Stimulated activated CD4-positive, alpha-beta T cell treated with anti-CD3 and anti-CD28 coated beads, TNF-alpha, amount 100 ng/mL, for 24 hours (primary cell): ENCODE data around the gene BMPR1A.
A peak's percentile ranks its signal among the peaks of the same experiment; 100 is the strongest.
"Not testable (repeated sequence)": the region's sequence is repeated elsewhere in the genome, so short reads cannot be mapped to it uniquely, and the experiment has no call there.

Experiments
- DNase-seq, 3 experiments: peaks; one replicate each; pipeline ENCODE4 v3.0.0-alpha.2; 2020; ENCODE audit warnings: low read depth in 3 of 3

BMPR1A gene

DNA sequence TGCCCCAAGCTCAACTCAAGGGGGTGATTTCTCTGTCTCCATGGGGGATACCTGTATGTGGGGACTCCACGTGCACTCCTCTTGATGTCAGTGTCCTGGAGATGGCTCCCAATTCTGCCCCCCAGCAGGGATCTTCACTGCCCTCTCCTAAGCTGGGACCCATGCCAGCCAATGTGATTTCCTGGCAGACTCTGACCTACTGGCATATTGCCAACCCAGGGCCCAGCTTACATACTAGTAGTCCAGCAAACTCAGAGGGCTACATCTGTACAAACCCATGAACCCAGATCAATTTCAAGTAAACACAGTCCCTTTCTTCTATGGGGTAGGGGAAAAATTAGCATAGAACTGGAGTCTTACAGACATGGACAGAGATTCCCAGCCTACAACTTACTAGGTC is 26.2 kb upstream of the BMPR1A start:
- DNase-seq, result no peak

DNA sequence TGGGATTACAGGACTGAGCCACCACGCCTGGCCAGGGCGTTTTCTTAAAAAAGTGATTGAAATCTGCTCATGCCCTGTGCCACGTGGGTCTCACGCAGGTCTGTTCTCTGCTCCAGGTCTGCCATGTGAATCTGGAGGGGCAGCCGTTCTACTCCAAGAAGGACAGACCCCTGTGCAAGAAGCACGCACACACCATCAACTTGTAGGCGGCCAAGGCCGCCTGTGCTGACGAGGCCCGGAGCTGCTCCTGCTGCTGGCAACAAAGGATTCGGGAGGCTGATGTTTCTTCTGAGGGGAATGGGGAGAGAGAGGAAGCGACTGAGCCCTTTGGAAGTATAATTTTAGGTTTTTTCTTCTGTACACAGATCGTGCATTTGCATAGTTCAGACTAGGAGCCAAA is 23.6 kb upstream of the BMPR1A start:
- no peak for DNase-seq

DNA sequence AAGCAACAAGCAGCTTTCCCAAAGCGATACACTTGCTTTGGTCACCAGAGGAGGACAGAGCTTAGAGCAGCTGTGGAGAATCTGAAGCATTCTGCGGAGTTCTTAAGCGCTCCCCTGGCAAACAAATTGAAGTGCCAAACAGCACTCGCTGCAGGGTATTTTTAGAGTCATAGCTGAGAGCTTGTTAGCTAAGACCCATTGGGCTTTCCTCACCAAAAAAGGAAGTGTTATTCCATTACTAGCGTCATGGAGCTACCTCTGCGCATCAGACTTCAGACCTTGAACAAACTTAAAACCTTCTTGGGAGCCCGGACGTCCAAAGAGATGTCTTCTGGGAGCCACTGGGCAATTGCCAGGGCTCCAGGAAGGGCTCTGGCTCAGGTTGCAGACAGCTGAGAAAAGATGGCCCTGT is 23.2 kb upstream of the BMPR1A start:
- DNase-seq, result no peak

DNA sequence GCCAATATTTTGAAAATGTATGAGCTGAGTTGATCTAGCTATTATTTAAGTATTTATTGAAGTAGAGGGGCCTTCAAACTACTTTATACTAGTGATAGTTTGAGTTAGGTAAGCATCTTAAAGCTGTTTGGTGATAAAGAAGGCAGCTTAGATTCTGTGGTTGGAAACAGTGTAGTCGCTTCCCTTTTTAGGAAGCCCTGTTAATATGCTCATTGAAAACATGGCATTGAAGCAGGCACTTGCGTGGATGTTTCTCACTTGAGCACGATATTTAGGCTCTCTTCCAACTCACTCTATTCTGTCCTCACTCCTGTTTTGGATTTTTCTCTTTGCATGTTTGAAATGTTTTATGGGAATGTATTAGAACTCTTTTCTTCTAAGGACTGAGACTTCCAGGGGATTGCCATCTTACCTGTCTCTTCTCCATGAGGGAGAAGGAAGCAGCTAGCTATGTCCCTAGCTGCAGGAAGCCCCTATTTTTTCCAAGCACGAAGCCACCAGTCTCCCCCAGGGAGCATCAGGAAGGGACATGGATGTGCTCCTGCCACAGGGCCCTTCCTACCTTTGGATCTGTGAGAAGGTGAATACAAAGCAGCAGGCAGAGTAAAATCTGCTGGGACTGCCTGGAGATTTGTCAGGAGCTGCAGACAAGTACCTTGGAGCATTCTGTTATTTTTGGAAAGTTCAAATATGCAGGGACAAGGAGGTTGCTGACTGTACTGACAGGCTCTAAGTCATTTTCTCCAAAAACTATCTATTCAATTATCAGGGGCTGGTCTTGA is 22.0 kb upstream of the BMPR1A start:
- no peak for DNase-seq

- not testable (repeated sequence) for DNase-seq
Measured at GRCh38 chr10:86735278-86735677, 21.1 kb upstream of the BMPR1A start.

DNA sequence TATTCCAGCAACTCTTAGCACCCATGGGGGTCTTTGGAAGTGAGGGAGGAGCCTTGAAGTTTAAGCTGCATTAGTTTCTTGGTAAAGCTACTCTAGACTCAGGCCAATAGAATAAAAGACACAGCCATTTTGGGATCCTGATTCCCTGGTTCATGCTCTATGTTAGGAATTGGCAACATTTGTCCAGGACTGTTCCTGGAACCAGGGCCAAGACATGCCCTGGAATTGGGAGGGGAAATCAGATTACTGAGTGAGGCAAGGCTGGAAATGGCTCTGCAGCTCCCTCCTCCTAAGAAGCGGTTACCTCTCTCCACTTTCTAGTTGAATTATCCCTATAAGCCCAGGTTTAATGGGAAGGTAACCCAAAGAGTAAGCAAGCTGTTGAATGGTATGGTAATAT is 14.2 kb upstream of the BMPR1A start:
- no peak for DNase-seq

DNA sequence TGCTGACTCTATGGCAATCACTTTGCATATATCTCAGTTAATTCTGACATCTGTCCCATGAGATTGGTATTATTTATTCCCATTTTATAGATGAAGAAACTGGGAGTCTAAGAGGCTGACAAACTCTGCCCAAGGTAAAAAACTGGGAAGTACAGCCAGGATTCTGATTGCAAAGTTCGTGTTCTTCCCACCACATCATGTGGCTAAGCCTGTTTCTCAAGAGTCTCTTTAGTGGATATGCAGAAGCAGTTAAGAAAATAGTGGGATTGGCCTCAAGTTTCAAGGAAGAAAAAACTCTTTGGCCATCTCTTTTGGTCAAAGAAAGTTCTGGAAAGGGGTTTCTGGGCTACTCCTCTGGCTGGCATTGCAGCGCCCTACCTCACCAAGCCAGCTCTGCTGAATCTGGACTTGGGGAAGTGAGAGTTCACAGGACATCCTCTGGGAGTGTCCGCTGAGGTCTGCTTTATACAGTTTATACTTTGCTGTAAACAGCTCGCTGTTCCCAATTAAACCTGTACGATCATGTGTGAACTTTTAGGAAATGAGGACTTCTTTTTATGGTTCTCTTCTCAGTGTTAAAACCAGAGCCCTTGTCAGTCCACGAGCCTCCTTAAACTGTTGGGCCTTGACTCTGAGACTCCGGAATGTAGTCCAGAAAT is 12.2 kb upstream of the BMPR1A start:
- DNase-seq, result no peak

DNA sequence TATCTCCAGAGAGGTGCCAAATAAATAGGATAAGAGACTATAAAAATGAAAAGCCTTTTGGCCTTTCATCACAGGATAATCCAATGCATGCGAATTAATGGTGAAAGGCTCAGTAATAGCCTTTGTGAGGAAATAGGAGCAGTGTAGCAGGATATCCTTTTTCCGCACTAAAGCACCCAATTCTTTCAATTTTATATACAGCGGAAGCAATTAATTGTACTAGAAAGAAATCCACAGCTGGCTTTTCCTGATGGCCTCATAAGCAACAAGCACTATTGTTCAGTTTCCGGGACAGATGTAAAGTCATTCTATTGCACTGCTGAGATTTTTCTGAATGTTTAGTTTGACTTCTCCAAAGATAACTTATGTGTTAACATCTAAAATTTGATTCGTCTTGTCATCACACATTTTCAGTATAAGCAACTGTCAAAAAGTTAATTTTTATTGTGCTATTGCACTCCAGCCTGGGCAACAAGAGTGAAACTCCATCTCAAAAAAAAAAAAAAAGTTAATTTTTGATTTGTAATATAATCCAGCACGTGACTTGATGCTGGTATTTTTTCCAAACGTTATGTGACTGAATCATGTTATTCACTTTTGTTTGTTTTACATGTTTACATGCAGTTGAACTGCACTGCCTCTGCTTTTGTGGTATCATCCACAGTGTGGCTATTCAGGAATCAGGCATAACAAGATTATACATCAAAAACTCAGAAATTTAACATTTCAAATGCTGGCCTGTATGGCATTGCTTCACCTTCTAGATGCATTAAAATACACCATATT is 8.4 kb upstream of the BMPR1A start:
- no peak for DNase-seq

DNA sequence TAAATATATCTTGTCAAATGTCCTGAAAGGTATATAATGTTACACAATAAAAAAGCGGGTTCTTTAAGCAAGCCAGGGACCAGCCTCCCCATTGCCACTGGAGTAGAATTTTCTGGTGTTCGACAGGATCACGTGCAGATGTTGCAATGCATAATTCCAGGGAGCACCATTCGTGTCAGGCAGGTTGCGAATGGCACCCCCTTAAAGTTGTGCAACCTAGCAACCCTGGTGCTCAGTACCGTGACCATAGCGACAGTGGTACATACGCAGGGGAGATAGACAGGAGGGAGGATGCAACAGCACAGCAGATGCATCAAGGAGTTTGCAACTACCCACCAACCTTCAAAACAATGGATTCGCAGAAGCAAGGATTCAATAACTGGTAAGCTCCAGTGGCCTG is 6.6 kb upstream of the BMPR1A start:
- DNase-seq, result no peak

DNA sequence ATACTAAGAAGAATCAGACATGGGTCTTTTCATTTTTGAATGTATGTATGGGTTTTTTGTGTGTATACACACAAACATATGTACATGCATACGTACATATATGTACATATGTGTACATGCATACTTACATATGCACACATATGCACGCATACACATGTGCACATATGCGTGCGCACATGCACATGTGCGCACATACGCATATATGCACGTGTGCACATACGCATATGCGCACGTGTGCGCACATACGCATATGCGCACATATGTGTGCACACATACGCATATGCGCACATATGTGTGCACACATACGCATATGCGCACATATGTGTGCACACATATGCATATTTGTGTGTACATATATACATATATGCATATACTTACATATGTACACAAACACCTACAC is 4.9 kb upstream of the BMPR1A start:
- DNase-seq, result no peak

GRCh38 chr10:86752311-86752710 is 4.1 kb upstream of the BMPR1A start:
- DNase-seq, result no peak

DNA sequence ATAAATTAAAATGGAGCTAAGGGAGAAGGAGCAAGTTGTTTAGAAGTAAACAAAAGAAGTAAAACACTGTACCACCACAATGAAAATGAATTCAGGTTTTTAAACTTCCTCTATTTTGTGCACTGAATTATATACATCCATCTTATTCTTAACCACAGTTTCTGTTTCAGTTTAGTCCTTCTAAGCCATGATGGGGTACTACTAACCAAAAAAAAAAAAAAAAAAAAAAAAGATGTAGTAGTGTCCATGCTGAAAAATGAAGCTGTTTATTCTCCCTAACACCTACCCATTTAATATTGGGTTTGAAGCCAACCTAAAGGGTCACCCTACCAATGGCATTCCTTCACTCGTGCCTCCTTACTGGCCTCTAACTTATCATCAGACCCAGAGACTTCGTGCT is 3.4 kb upstream of the BMPR1A start:
- no peak for DNase-seq

DNA sequence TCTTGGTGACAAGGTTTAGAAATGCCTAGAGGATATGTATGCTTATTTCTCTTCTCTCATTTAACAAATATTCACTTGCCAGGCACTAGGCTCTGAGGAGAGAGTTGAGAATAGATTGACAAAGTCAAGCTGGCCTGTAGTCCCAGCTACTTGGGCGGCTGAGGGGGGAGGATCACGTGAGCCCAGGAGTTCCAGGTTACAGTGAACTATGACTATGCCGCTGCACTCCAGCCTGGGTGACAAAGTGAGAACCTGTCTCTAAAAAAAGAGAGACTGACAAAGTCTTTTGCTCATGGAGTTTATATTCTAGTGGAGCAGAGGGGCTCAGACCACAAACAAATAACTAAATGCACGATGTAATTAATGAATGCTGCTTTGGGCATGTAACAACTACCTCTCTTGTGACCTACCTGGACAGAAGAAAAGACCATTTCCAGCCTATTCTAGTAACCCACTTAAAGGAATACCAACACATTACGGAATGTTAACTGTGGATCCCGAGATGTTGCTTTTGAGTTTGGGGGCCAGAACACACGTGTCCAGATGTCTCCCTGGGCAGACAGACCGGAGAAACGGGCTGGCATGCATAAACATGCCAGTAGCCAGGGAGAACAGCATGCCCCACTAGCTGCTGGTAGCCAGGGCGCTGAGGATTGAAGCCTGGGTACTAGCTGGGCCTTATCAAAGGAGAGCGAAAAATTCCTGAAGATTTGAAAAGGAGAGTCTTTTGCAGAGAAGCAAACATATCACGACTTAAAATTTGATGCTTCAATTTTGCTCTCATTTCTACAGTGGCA is 2.6 kb upstream of the BMPR1A start:
- DNase-seq, result no peak

DNA sequence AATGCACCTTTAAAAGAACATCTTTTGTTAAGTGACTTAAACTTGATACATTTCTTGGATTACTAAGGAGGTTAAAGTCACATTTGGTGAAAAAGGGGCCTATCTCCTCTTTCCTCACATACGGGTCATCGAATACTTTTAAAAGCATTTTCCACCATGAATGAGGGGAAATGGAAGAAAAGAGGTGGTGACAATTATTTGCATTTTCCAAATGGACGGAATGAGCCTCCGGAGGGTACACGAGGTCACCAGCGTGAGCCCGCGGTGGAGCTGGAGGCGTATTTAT is 1.0 kb upstream of the BMPR1A start:
- DNase-seq, result no peak

DNA sequence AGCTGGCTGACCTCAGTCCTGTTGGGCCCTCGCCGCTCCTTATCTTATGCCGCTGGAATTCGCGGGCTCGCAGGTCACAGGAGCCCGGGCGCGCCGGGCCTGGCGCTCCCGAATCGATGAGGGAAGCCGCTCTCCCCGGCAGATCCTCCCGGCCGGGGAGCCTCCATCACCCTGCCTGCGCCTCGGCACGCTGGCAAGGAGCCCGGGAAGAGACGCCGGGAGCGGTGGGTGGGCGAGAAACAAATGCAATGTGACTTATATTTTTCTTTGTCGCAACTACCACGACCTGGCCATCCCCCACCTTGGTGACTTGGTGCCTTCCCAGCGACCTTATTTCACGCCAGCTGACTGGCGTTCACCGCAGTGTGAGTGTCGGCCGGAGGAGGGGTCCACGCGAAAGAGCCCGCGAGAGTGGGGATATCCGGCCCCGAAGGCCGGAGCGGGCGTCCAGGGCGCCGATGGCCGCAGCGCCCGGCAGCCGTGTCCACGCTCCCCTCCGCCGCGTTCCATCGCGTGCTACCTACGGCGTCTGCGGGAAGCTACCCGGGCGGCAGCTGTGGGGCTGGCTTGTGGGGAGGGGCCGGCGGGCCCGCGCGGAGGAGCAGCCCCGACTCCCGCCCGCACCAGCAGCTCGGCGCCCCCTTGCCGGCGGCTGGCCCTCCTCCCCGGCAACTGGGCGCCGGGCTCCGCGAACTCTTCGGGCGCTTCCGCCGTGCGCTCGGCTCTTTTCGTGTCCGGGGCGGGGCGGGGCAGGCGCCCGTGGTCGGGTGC is 494 bp upstream of the BMPR1A start:
- peak; percentile 67 to 86 (median 73) for DNase-seq

DNA sequence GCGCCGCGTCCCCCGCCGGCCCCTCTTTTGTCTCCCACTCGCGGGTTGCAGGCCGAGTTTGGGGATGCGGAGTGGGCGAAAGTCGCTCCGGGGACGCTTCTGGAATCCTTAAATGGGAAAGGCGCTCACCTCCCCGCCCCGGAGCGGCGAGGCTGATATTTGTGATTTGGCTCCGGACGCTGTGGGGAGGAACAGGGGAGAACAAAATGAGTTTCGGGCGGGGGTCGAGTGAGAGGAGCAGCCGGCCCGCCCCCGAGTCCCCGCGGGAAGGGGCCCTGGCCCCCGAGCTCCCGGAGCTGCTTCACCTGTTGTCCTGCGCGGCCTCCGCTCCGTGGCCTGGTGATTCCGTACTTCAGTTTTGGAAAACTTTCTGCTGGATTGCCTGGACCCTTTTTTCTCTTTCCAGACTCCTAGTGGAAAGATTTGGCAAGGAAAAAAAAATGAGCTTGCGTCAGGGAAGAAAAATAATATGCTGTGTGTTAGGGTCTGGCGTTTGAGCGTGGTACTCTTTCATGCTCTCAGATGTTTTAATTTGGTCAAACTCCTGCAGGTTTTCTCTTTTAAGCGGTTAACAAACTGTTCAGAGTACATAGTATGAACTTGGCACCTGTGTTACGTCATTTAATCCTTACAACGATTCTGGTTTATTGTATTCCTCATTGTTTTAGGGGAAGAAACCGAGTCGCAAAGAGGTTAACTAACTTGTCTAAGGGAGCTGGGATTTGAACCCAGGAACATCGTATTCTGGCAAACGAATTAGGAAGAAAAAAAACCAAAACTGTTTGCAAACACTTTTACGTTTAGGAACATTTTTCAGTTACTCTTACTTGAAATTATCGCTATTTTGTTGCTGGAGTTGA is 924 bp downstream of the BMPR1A start:
- peak in 1 of 3 experiments; percentile 11 for DNase-seq

DNA sequence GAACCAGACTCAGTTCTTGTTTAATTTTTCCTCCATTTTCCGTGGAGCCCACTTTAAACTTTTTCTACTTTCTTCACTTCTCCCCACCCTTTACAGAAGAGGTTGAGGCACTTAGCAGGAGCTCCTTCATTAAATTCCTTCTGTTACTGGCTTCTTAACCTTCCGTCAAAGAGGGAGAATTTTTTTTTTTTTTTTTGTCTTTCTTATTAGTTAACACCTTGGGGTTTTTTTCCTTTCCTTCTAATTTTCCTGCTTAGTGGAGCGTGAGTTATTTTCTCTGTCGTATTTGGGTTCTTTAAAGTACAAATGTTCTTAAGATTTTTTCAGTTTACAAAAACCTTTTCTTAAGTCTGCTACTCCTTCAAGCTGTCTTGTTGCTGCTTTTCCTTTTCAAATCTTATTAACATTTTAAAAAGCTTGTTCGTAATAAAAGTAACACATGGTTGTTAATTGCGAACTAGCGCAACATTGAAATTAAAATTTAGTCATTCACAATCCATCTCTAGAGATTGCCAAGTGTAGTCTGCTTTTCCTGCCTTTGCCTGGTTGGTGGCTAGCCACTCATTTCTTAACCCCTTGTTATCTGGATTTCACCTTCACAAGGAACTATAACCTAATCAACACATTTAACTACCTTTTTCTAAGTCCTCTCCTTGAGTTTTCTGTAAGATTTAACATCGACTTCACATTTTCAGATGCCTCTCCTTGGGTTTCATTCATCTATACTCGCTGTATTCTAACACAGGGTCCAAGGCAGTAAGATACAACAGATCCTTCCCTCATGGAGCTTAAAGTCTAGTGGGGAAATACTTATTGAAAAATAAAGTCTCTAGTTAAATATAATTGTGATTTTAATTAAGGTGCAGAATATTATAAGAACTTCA is 2.0 kb downstream of the BMPR1A start:
- DNase-seq, result no peak

DNA sequence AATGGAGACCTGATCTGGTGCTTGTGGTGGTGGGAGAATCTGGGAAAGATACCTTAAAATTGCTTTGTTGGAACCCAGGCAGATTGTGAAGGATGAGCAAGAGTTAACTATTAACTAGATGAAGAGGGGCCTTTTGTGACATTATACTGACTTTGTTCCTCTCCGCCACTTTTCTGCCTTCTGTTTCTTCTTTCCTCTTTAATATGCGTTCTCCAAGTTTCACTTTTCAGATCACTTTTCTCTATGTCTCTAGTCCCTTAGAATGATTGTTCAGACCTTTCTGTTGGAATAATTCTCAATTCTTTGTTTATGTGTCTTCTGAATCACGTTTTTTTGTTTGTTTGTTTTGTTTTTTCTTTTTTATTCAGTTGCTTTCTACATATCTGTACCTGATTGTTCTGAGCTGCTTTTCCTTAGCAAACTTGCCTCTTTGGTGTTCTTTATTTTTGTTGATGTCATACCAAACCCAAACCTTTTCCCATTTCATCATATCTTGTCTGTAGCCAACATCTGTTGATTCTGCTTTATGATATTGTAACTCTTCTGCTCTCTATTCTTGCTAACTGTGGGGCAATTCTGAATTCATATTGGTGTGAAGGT is 2.8 kb downstream of the BMPR1A start:
- DNase-seq, result no peak

- no peak for DNase-seq
Measured at GRCh38 chr10:86763404-86763803, 7.0 kb downstream of the BMPR1A start.
